Mesenchymal stem cell (in vitro differentiated cells and primary cell): Measurements from ENCODE around the gene LSM10.

Experiments
- DNase-seq: peaks from one replicate; pipeline ENCODE4 v3.0.0-alpha.2; 2013
- H2AFZ ChIP-seq: one replicate; pipeline ENCODE4 v1.6.1; 2013; ENCODE audit warnings: low read depth, mild to moderate bottlenecking, control low read depth, inconsistent platforms, low read length, moderate library complexity
- H2AK5ac ChIP-seq: 2 replicates; pipeline ENCODE4 v1.6.1; 2013; ENCODE audit warnings: low read length, moderate library complexity, mild to moderate bottlenecking, inconsistent platforms; ENCODE audit not compliant: severe bottlenecking
- H2BK120ac ChIP-seq: one replicate; pipeline ENCODE4 v1.6.1; 2013; ENCODE audit warnings: low read depth, mild to moderate bottlenecking, inconsistent platforms, low read length, moderate library complexity
- H2BK12ac ChIP-seq, 2 experiments: one replicate each; pipeline ENCODE4 v1.6.1; 2013; ENCODE audit warnings: inconsistent platforms in 2 of 2, low read length in 2 of 2, mild to moderate bottlenecking in 2 of 2, moderate library complexity in 2 of 2, control low read depth in 1 of 2
- H2BK15ac ChIP-seq: one replicate; pipeline ENCODE4 v1.6.1; 2013; ENCODE audit warnings: mild to moderate bottlenecking, low read depth, inconsistent platforms; ENCODE audit not compliant: poor library complexity, severe bottlenecking
- H2BK5ac ChIP-seq: 2 replicates; pipeline ENCODE4 v1.6.1; 2013; ENCODE audit warnings: low read depth, mild to moderate bottlenecking, low read length, control low read depth, inconsistent platforms; ENCODE audit not compliant: poor library complexity, severe bottlenecking
- H3K14ac ChIP-seq, 2 experiments: one replicate each; pipeline ENCODE4 v1.6.1; 2013; ENCODE audit warnings: inconsistent platforms in 2 of 2, low read length in 2 of 2, control low read depth in 1 of 2, mild to moderate bottlenecking in 1 of 2, moderate library complexity in 1 of 2
- H3K18ac ChIP-seq, 2 experiments: one replicate each; pipeline ENCODE4 v1.6.1; 2013; ENCODE audit warnings: inconsistent platforms in 2 of 2, low read length in 2 of 2, control low read depth in 1 of 2, low read depth in 1 of 2, mild to moderate bottlenecking in 1 of 2
- H3K23ac ChIP-seq, 2 experiments: one replicate each; pipeline ENCODE4 v1.6.1; 2013; ENCODE audit warnings: inconsistent platforms in 2 of 2, low read length in 2 of 2, mild to moderate bottlenecking in 2 of 2, moderate library complexity in 2 of 2, control low read depth in 1 of 2
- H3K27ac ChIP-seq: 2 replicates; pipeline ENCODE4 v1.5.1; 2013; ENCODE audit warnings: mild to moderate bottlenecking, moderate library complexity, low read length, control low read depth, inconsistent platforms; ENCODE audit not compliant: poor library complexity, severe bottlenecking
- H3K27me3 ChIP-seq, 2 experiments: 2 replicates each; pipeline versions ENCODE4 v1.6.1 to v1.7.0; 2013; ENCODE audit warnings: low read length in 2 of 2, mild to moderate bottlenecking in 2 of 2, moderate library complexity in 2 of 2, control low read depth in 1 of 2, inconsistent platforms in 1 of 2; ENCODE audit not compliant: control insufficient read depth in 1 of 2, insufficient read depth in 1 of 2
- H3K36me3 ChIP-seq, 2 experiments: 2 replicates each; pipeline versions ENCODE4 v1.6.1 to v1.7.0; 2013; ENCODE audit warnings: low read length in 2 of 2, control low read depth in 1 of 2, inconsistent platforms in 1 of 2, low read depth in 1 of 2, mild to moderate bottlenecking in 1 of 2; ENCODE audit not compliant: insufficient read depth in 2 of 2, control insufficient read depth in 1 of 2
- H3K4ac ChIP-seq, 2 experiments: one replicate each; pipeline ENCODE4 v1.6.1; 2013; ENCODE audit warnings: inconsistent platforms in 2 of 2, low read length in 2 of 2, mild to moderate bottlenecking in 2 of 2, moderate library complexity in 2 of 2, control low read depth in 1 of 2, low read depth in 1 of 2
- H3K4me1 ChIP-seq: 2 replicates; pipeline ENCODE4 v1.6.1; 2013; ENCODE audit warnings: low read depth, low read length, control low read depth; ENCODE audit not compliant: control insufficient read depth, insufficient read depth
- H3K4me2 ChIP-seq: 2 replicates; pipeline ENCODE4 v1.6.1; 2013; ENCODE audit warnings: low read length, mild to moderate bottlenecking, inconsistent platforms; ENCODE audit not compliant: poor library complexity, severe bottlenecking
- H3K4me3 ChIP-seq, 2 experiments: 2 replicates each; pipeline versions ENCODE4 v1.5.1 to v1.7.0; 2013; ENCODE audit warnings: low read length in 2 of 2, mild to moderate bottlenecking in 2 of 2, control low read depth in 1 of 2, low read depth in 1 of 2; ENCODE audit not compliant: insufficient read depth in 1 of 2
- H3K79me1 ChIP-seq: replicated peaks from 2 replicates; pipeline ENCODE4 v1.6.1; 2013; ENCODE audit warnings: mild to moderate bottlenecking, control low read depth, low read length, inconsistent platforms; ENCODE audit not compliant: poor library complexity, severe bottlenecking
- H3K9ac ChIP-seq: 2 replicates; pipeline ENCODE4 v1.7.0; 2013; ENCODE audit warnings: mild to moderate bottlenecking, low read length, moderate library complexity
- H3K9me3 ChIP-seq: 2 replicates; pipeline ENCODE4 v1.7.0; 2013; ENCODE audit warnings: mild to moderate bottlenecking, low read length; ENCODE audit not compliant: control insufficient read depth
- H4K8ac ChIP-seq: one replicate; pipeline ENCODE4 v1.6.1; 2013; ENCODE audit warnings: inconsistent platforms, mild to moderate bottlenecking, low read length, moderate library complexity
- H4K91ac ChIP-seq: one replicate; pipeline ENCODE4 v1.6.1; 2013; ENCODE audit warnings: mild to moderate bottlenecking, low read length, inconsistent platforms
- WGBS: methylation state at CpG from one replicate; pipeline ENCODE4 v1.1.7; 2013; ENCODE audit warnings: mixed read lengths; 5-methylcytosine and 5-hydroxymethylcytosine counted together

The LSM10 gene

GRCh38 chr1:36385410-36386264, 12.1 kb downstream of the LSM10 start, which contains the start of gene STK40:
STK40 (minus strand) TSS chr1:36385924; CDS start chr1:36361332, 24,592 bp downstream.
- Histone ChIP-seq H3K4me1 (peaks cover 18% of the 10 kb centered on the region), H3K36me3 (peaks cover 8 to 16% of the 10 kb centered on the region in 2 experiments), H3K9ac (peak within 1 kb of the TSS; percentile 99), H3K4me2 (peak within 1 kb of the TSS; percentile 91), H2AFZ (peak within 1 kb of the TSS; percentile 67), H2BK12ac (peak within 1 kb of the TSS; percentile 95 to 99), H2BK15ac (peak within 1 kb of the TSS; percentile 97), H3K9me3 (no peaks in the 10 kb centered on the region), H3K14ac (peak within 1 kb of the TSS in 1 of 2 experiments; percentile 63), H3K27ac (peak within 1 kb of the TSS; percentile 100), H4K91ac (peak within 1 kb of the TSS; percentile 98), H3K79me1 (peaks cover 6% of the 10 kb centered on the region), H2BK5ac (peak within 1 kb of the TSS; percentile 92), H3K27me3 (no peaks in the 10 kb centered on the region), H3K18ac (peak within 1 kb of the TSS; percentile 95), H2BK120ac (peak within 1 kb of the TSS; percentile 87), H3K4me3 (peak within 1 kb of the TSS; percentile 91 to 95), H3K23ac (peak within 1 kb of the TSS in 1 of 2 experiments; percentile 87), H4K8ac (peak within 1 kb of the TSS; percentile 92), H3K4ac (peak within 1 kb of the TSS; percentile 90 to 96), H2AK5ac (peak within 1 kb of the TSS; percentile 95)
- WGBS: 0% methylated on average over 50 of the region's 82 CpGs
- peak; percentile 100 for DNase-seq

- Histone ChIP-seq H2BK12ac (no peak overlapping the region), H3K27me3 (no peaks in the 10 kb centered on the region), H2BK5ac (no peak overlapping the region), H3K27ac (peak overlapping the region; percentile 55), H3K23ac (peak overlapping the region in 1 of 2 experiments; percentile 87), H3K79me1 (peaks cover 6% of the 10 kb centered on the region), H4K8ac (peak overlapping the region; percentile 31), H3K9me3 (no peaks in the 10 kb centered on the region), H2AFZ (no peak overlapping the region), H4K91ac (peak overlapping the region; percentile 55), H3K4me3 (peak overlapping the region; percentile 91 to 95), H3K4ac (peak overlapping the region; percentile 41 to 90), H2BK15ac (peak overlapping the region; percentile 97), H3K14ac (no peak overlapping the region), H3K18ac (peak overlapping the region; percentile 86 to 91), H2AK5ac (no peak overlapping the region), H3K4me2 (peak overlapping the region; percentile 91), H3K36me3 (peaks cover 3 to 8% of the 10 kb centered on the region in 2 experiments), H3K4me1 (peaks cover 18% of the 10 kb centered on the region), H3K9ac (peak overlapping the region; percentile 96), H2BK120ac (peak overlapping the region; percentile 87)
- peak; percentile 72 for DNase-seq
- WGBS: 3% methylated on average over 25 of the region's 25 CpGs
Observed at GRCh38 chr1:36384542-36385409, 12.9 kb downstream of the LSM10 start.

GRCh38 chr1:36383240-36383639, 14.5 kb downstream of the LSM10 start:
- H3K9ac ChIP-seq: peak overlapping the region; percentile 14
- peak overlapping the region in 1 of 2 experiments; percentile 30 for H2BK12ac ChIP-seq
- H2AFZ ChIP-seq: no peak overlapping the region
- H3K14ac ChIP-seq: peak overlapping the region in 1 of 2 experiments; percentile 72
- no peak overlapping the region for H2AK5ac ChIP-seq
- WGBS: 98% methylated on average over 4 of the region's 4 CpGs
- H2BK5ac ChIP-seq: no peak overlapping the region
- peaks cover 7 to 9% of the 10 kb centered on the region in 2 experiments for H3K36me3 ChIP-seq
- no peaks in the 10 kb centered on the region for H3K9me3 ChIP-seq
- DNase-seq: no peak
- peaks cover 18% of the 10 kb centered on the region for H3K4me1 ChIP-seq
- no peak overlapping the region for H3K27ac ChIP-seq
- H3K79me1 ChIP-seq: peaks cover 2% of the 10 kb centered on the region
- no peak overlapping the region for H4K91ac ChIP-seq
- H4K8ac ChIP-seq: no peak overlapping the region
- H3K4me2 ChIP-seq: no peak overlapping the region
- H3K18ac ChIP-seq: no peak overlapping the region
- H3K23ac ChIP-seq: peak overlapping the region in 1 of 2 experiments; percentile 34
- peak overlapping the region in 1 of 2 experiments; percentile 13 for H3K4ac ChIP-seq
- peak overlapping the region in 1 of 2 experiments; percentile 95 for H3K4me3 ChIP-seq
- H2BK15ac ChIP-seq: no peak overlapping the region
- H2BK120ac ChIP-seq: no peak overlapping the region
- H3K27me3 ChIP-seq: no peaks in the 10 kb centered on the region
